Measurements from ENCODE around the gene ZNF23. TPM values are rescaled to one million over a fixed set of nuclear protein-coding genes. Genes with fewer than 3 reads are reported as not detected.

ZNF23 gene
- polyA plus RNA-seq, 1 experiment, result 14.8 TPM

GRCh38 chr16:71500964-71501363, 38.9 kb upstream of the ZNF23 start:
- TF ChIP-seq CTCF (IDR thresholded peaks at IDR 0.05; ENCODE audit: low read depth, low read length), result no peak
- Histone ChIP-seq H3K9me3 (ENCODE audit: control insufficient read depth, insufficient read depth, low read length) (no peaks in the 10 kb centered on the region), H3K4me3 (ENCODE audit: low read depth, low read length) (no peak overlapping the region), H3K27ac (ENCODE audit: low read depth, low read length) (no peak overlapping the region), H3K27me3 (ENCODE audit: control insufficient read depth, insufficient read depth, low read length) (no peaks in the 10 kb centered on the region)
- CTCF ChIA-PET, result interaction anchor here (0.6 to 15.0 kb wide), 9 partner anchors 18 to 189 kb away, joined by 3 to 316 read pairs (median 6); no protein-coding TSS in a partner anchor
- POLR2A ChIA-PET, result no interaction called here
- DNase-seq (ENCODE audit: low read depth, low spot score), result no peak

- ChIA-PET CTCF (interaction anchor here (0.6 to 15.0 kb wide), 25 partner anchors 8 to 188 kb away, joined by 3 to 316 read pairs (median 4); partner anchors contain the start of genes CHST4 and ZNF19), POLR2A (interaction anchor here (1.0 kb wide), 1 partner anchor 88 kb away, joined by 3 read pairs; no protein-coding TSS in a partner anchor)
- Histone ChIP-seq H3K27me3 (ENCODE audit: control insufficient read depth, insufficient read depth, low read length) (no peaks in the 10 kb centered on the region), H3K4me3 (ENCODE audit: low read depth, low read length) (no peak overlapping the region), H3K27ac (ENCODE audit: low read depth, low read length) (no peak overlapping the region), H3K9me3 (ENCODE audit: control insufficient read depth, insufficient read depth, low read length) (no peaks in the 10 kb centered on the region)
- DNase-seq (ENCODE audit: low read depth, low spot score), result peak; percentile 33
- TF ChIP-seq CTCF (IDR thresholded peaks at IDR 0.05; ENCODE audit: low read depth, low read length), result peak; percentile 77
Measured at GRCh38 chr16:71499775-71500364, 37.8 kb upstream of the ZNF23 start.

- ChIA-PET POLR2A (no interaction called here), CTCF (interaction anchor here (1.2 to 15.0 kb wide), 6 partner anchors 11 to 113 kb away, joined by 3 to 316 read pairs (median 9); no protein-coding TSS in a partner anchor)
- DNase-seq (ENCODE audit: low read depth, low spot score), result no peak
- TF ChIP-seq CTCF (IDR thresholded peaks at IDR 0.05; ENCODE audit: low read depth, low read length), result no peak
- H3K27me3 ChIP-seq (ENCODE audit: control insufficient read depth, insufficient read depth, low read length), result no peaks in the 10 kb centered on the region
- no peak overlapping the region for H3K27ac ChIP-seq (ENCODE audit: low read depth, low read length)
- no peaks in the 10 kb centered on the region for H3K9me3 ChIP-seq (ENCODE audit: control insufficient read depth, insufficient read depth, low read length)
- no peak overlapping the region for H3K4me3 ChIP-seq (ENCODE audit: low read depth, low read length)
Measured at GRCh38 chr16:71498031-71498430, 36.0 kb upstream of the ZNF23 start.

- ChIA-PET CTCF (interaction anchor here (15.0 kb wide), 1 partner anchor 82 kb away, joined by 316 read pairs; no protein-coding TSS in a partner anchor), POLR2A (no interaction called here)
- Histone ChIP-seq H3K27me3 (ENCODE audit: control insufficient read depth, insufficient read depth, low read length) (no peaks in the 10 kb centered on the region), H3K4me3 (ENCODE audit: low read depth, low read length) (no peak overlapping the region), H3K9me3 (ENCODE audit: control insufficient read depth, insufficient read depth, low read length) (no peaks in the 10 kb centered on the region; the same call in 1 of the 2 replicates), H3K27ac (ENCODE audit: low read depth, low read length) (no peak overlapping the region)
- no peak for TF ChIP-seq CTCF (IDR thresholded peaks at IDR 0.05; ENCODE audit: low read depth, low read length)
- no peak for DNase-seq (ENCODE audit: low read depth, low spot score)
Measured at GRCh38 chr16:71493213-71493612, 31.2 kb upstream of the ZNF23 start.

- Histone ChIP-seq H3K27ac (ENCODE audit: low read depth, low read length) (no peak overlapping the region), H3K9me3 (ENCODE audit: control insufficient read depth, insufficient read depth, low read length) (no peaks in the 10 kb centered on the region; the same call in 1 of the 2 replicates), H3K4me3 (ENCODE audit: low read depth, low read length) (no peak overlapping the region), H3K27me3 (ENCODE audit: control insufficient read depth, insufficient read depth, low read length) (no peaks in the 10 kb centered on the region)
- CTCF ChIA-PET, result interaction anchor here (15.0 kb wide), 1 partner anchor 82 kb away, joined by 316 read pairs; no protein-coding TSS in a partner anchor
- POLR2A ChIA-PET, result no interaction called here
- no peak for DNase-seq (ENCODE audit: low read depth, low spot score)
- TF ChIP-seq CTCF (IDR thresholded peaks at IDR 0.05; ENCODE audit: low read depth, low read length), result no peak
Measured at GRCh38 chr16:71492786-71493185, 30.7 kb upstream of the ZNF23 start.
